Measurements from ENCODE around the gene UST. TPM values are rescaled to one million over a fixed set of nuclear protein-coding genes. Genes with fewer than 3 reads are reported as not detected.
"Not testable (repeated sequence)": the region's sequence is repeated elsewhere in the genome, so short reads cannot be mapped to it uniquely, and the experiment has no call there.

UST gene
- total RNA-seq, 1 experiment from 2014 or later = 11.3 TPM

DNA sequence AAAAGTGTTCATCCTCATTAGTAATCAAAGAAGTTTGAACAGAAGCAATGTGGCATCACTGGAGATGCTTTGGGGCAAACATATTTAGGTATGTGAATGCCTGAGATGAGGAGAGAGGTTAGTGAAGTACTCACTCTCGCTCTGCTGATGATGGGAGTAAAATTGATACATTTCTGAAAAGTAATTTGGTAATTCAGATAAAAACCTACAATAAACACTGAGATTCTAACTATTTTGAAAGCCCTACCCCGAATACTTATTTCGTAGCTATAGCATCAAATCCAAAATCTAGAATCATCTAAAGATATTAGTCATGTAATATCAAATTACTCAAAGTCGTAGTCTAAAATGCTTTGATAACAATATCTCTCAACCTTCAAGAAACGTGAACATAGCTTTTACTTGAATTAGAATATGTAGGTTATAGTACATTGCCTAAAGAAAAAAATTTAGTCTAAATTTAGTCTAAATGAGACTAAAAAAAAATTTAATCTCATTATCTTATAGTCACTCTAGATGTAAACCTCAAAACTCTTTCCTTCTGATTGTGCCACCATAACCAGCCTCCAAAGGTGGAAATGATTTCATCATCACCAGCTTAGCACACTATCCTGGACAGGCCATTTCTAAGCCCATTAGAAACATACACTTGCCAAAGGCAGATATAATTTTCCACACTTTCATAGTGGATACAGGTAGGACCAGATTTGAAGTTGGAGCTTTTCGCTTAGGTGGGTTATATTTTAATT lies 338.2 kb downstream of the UST start:
- no peak for DNase-seq (ENCODE audit: low read depth)

DNA sequence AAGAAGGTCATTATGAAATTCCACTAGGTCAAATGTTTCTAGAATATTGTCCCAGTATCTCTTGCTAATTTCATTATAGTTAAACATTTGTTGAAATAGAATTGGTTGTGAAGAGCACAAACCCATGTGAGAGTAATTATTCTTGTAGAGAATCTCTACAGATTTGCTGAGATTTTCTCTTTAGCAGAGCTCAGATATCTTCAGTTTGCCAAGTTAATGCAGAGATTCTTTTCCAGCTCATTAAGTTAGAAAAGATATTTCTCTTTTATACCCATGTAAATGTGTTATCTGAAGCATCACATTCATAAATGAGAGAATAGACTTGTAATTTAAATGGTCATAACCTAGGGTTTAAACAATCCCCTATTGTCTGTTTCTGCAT lies 338.7 kb downstream of the UST start:
- DNase-seq (ENCODE audit: low read depth) = no peak

DNA sequence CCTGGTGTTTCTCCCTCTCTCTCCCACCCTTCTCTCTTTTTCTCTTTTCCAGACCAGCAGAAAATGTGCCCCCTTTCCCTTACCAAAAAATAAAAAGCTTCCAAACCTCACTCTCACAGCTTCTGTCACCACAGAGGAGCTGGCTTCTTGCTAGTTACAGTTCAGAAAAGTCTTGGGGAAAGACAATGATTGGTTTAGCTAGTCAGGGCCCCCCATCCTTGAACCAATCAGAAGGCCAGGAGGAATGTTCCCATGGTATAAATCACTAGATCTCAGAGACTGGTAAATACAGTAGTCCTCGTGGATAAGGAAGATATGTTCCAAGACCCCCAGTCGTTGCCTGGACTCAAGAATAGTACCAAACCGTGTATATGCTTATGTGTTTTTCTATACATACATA lies 339.5 kb downstream of the UST start:
- no peak for DNase-seq (ENCODE audit: low read depth)

DNA sequence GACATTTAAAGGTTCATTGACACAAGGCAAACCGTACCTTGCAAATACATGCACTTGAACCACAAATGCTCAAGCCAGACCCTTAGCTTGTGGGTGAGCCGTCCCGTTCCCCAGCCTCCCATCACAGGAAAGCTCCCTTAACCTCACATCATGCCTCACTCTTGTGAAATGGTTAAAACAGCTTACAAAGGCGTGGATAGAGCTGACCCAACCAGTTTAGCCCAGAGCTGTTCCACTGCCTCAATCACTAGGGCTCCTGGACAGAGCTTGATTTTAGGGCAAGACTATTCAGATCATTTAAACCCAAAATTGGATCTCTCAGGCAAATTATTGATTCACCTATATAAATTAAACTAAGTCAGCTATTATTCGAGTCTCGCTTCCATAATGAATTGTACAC lies 341.1 kb downstream of the UST start:
- no peak for DNase-seq (ENCODE audit: low read depth)

DNA sequence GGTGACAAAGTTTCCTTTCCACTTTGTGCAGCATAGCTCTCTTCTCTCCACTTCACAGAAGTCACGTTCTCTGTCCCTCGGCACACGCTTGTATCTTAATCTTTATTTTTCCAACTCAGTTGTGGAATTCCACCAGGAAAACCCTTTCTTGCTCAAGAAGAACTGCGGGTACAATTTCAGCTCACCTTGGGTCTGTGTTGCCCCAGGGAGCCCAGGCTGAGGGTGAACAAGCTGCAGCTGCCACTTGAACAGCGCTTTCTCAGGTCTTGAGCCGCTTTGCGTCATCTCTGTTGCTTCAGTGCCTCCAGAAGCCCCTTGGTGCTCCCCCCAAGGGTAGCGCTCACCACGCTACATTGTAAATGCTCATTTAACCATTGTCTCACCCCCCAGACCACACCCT lies 341.5 kb downstream of the UST start:
- no peak for DNase-seq (ENCODE audit: low read depth)

DNA sequence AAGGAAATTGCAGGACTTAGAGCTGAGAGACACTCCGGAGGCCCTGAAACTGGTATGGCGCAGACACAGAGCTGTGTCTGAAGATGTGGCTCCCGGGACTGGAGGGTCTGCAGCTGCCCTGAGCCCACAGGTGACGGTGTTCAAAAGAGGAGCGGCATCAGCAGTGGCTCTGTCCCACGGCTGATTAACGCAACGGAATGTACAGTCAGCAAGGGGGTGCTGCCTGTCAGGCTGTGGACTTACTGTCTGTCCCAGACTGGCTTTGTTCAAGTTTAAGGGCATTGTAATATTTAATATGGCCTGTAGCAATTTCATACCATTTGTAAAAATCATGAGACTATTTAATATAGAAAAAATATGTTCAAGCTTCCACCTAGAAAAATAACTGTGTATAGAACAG lies 342.7 kb downstream of the UST start:
- peak; percentile 17 for DNase-seq (ENCODE audit: low read depth)

DNA sequence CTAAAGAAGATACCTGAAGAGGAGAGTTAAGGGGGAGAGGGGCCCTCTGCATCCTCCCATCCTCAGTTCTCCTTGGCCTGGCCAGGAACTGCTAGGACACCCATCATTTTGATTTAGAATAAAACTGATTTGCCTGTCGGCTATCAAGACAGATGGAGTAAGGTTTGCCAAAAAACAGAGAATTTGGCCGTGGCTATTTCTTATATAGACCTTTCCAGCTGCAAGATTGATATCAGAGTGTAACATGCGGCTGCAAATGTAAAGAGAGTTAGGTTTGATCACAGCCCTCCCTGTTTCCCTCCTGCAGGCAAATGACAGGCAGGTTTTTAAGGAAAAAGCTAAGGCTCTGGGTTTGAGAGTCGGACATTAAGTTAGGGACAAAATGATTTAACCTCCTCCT lies 344.1 kb downstream of the UST start:
- DNase-seq (ENCODE audit: low read depth) = no peak

DNA sequence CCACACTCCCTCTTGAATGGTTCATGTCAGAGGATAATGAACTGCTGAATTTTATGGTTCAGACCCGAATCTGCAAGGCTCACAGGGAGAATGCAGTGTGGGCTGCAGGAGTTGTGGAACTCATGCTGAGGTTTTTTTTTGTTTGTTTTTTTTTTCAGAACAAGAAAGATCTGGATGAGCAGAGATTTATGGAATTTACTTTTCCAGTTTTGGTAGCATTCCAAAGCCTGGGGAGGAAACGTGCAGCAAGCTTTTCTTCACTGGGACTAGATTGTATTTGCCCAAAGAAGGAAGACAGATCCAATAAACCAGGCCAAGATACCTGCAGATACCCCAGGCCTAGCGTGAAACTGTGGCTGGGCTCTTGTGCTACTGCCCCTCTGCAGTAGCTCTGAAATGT lies 346.8 kb downstream of the UST start:
- peak; percentile 94 for DNase-seq (ENCODE audit: low read depth)

DNA sequence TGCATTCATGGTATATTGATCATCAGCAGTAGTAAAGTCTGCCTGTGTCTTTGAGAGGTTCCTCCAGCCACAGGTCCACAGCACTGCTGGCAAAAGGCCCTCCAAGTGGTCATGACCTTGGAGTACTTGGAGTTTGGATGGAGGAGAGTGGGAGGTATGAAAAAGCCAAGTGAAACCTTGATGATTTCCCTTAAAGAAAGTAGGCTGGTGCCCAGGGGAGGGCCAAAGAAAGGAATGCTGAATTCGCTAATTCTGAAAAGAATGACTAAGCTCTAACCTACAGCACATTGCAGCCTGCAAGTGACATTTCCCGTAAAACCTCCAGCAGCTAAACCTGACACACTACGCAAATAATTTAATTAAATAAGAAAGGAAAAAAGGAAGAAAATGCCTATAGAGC lies 347.3 kb downstream of the UST start:
- peak; percentile 85 for DNase-seq (ENCODE audit: low read depth)

DNA sequence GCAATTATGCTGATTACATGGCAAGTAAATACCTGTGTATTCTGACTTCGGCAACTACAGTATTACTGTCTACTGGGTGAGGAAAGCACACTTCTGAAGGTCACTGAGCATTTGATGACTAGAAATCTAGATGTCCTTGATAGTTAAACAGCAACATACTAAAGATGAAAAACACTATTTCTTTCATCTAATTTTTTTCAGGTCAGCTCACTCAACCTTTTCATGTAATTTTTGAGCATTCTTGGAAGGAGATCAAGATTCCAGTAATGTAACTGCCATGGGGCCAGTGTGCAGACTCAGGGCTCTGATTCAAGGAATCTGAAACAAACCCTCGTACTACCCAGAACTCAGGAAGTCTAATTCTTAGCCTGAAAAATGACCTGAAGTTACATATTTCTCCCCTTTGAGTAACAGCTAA lies 348.1 kb downstream of the UST start:
- peak; percentile 84 for DNase-seq (ENCODE audit: low read depth)

DNA sequence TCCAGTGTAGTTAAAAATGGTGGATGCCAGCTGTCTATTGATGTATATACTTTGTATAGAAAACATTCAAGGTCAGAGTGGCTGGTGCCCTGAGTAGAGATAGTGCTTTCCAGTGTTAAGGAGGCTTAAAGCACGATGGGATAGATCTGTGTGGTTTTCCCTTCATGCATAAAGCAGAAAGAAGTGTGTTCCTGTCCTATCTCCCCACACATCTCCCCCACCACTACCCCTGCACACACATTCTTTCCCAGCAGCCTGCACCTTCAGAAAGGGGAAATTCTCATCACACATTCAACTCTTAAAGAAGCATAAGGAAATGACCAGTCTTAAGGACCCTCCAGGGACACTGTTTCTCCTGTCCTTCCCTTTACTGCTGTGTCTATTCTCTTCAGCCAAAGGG lies 349.0 kb downstream of the UST start:
- DNase-seq (ENCODE audit: low read depth) = peak; percentile 37

DNA sequence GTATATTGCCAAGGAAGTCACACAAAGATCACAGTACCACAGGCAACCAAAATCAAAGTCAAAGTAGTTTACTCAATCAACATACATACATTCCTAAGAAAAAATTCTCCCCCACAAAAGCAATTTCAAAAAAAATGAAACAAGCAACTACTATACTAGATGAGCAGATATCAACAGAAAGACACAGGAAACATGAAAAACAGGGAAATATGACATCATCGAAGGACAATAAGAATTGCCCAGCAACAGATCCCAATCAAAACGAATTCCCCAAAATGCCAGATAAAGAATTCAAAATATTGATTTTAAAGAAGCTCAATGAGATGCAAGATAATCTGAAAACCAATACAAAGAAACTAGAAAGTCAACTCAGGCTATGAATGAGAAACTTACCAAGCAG lies 351.0 kb downstream of the UST start:
- no peak for DNase-seq (ENCODE audit: low read depth)

DNA sequence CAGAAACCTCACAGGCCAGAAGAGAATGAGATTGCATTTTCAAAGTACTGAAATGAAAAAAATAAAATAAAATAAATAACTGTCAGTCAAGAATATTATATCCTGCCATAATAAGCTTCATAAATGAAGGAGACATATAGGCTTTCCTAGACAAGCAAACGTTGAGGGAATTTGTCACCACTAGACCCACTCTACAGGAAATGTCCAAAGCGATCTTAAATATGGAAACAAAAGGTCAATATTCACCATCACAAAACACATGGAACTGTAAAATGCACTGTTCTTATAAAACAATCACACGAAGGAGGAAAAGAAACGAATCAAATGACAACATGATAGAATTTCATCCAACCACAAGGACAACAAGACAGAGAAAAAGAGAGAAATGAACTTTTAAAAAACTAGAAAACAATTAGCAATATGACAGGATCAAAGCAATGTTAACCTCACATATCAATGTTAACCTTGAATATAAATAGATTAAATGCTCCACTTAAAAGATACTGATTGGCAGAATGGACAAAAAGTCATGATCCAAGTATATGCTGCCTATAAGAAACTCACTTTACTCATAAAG lies 352.0 kb downstream of the UST start:
- no peak for DNase-seq (ENCODE audit: low read depth)

DNA sequence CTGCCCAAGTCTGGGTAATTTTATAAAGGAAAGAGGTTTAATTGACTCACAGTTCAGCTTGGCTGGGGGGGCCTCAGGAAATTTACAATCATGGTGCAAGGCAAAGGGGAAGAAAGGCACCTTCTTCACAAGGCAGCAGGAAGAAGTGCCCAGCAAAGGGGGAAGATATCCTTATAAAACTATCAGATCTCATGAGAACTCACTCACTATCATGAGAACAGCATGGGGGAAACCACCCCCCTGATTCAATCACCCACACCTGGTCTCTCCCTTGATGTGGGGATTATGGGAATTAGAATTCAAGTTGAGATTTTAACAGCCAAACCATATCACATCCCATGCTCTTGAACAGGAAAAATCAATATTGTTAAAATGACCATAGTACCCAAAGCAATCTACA lies 355.5 kb downstream of the UST start:
- DNase-seq (ENCODE audit: low read depth) = no peak

DNA sequence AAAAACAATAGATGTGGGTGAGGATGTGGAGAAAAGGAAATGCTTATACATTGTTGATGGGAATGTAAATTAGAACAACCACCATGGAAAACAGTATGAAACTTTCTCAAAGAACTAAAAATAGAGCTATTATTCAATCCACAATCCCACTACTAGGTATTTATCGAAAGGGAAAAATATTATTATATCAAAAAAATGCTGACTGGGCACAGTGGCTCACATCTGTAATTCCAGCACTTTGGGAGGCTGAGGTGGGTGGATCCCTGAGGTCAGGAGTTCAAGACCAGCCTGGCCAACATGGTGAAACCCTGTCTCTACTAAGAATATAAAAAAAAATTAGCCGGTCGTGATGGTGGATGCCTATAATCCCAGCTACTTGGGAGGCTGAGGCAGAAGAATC lies 357.1 kb downstream of the UST start:
- DNase-seq (ENCODE audit: low read depth) = not testable (repeated sequence)

DNA sequence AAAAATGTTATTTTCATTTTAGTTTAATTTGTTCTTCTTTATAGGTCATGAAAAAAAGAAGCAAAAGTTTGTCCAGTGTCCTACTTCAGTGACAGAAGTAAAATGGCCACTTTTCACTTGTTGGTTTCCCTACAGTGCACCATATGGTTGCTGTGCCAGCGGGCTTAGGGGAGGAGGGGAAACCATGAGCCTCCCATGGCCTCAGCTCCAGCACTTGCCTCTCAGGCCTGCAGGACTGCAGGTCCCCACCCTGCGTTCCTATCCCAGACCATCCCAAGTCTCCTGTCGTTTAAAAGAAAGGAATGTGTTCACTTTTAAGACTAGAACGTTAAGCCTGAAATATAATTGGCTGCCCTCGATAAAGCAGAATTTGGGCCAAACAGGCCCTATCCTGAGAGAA lies 360.7 kb downstream of the UST start:
- no peak for DNase-seq (ENCODE audit: low read depth)

DNA sequence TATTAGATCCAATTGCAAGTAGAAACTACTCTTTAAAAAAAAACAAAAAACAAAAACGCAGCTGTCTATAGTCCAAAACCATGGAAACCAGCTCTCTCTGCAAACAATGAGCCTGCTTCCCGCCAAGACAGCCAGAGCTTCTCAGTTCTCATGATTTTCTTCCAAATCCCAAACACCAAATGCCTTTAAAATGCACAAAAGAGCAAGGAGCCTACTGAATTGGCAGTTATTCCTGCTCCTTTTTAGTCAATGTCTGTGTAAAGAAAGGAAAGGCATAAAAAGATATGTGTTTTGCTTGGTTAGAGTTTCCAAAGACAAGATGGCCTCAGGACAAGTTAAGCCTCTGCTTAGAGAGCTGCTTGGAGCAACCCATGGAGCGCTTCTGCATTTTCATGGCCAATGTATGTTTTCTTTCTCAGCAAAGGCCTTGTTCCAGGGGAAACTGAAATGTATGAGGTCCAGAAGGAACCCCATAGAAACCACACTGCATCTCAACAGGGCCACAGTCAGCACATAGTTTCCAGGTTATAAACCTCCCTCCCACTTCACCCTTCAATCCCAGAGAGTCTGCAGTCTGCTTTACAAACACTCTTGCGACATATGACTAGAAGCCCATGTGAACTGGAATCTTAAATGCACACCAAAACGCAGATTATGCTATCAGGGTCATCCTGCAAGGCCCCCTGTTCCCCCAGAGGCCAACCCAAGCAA lies 361.4 kb downstream of the UST start:
- DNase-seq (ENCODE audit: low read depth) = peak; percentile 20

DNA sequence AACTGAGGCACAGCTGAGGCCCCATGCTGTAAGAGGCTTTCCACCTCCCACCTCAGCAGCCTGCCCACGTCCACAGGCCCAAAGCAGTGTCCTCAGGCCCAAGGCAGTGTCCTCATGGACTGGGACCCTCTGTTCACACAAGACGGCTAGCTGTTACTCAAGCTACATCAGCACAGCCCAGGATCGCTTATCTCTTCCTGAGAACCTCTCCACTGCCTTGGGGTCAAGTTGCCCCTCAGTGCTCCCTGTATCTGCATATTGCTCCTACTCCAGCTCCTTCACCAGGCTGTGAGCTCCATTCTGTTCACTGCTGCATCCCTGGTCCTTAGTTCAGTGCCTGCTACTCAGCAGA lies 361.9 kb downstream of the UST start:
- DNase-seq (ENCODE audit: low read depth) = no peak

DNA sequence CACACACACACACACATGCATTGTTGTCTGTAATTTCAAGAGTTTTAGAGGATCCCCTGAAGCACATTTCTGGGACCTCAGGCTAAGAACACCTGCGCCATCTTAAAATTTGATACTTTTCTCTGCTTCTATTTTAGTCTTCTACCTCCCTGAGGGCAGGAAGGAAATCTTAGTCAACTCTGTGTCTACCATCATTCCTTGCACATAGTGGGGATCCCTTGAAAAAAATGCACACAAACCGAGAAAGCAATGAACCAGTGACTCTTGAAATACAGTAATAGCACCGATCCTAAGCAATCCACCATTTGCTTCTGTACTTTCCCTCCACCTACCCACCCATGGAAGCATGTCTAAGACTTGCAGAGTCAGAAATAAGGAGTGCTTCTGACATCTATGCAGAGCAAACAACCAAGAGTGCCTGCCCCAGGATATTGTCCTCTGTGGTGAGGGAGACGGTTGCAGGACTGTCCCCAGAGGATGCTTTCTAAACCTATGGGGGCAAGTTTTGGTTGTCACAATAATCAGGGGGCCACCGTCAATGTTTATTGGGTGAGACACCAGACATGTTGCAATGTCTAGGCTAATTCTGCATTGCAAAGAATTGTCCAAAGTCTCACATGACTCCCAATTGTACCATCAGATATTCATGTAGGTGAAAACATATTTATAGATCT lies 362.7 kb downstream of the UST start:
- DNase-seq (ENCODE audit: low read depth) = no peak

DNA sequence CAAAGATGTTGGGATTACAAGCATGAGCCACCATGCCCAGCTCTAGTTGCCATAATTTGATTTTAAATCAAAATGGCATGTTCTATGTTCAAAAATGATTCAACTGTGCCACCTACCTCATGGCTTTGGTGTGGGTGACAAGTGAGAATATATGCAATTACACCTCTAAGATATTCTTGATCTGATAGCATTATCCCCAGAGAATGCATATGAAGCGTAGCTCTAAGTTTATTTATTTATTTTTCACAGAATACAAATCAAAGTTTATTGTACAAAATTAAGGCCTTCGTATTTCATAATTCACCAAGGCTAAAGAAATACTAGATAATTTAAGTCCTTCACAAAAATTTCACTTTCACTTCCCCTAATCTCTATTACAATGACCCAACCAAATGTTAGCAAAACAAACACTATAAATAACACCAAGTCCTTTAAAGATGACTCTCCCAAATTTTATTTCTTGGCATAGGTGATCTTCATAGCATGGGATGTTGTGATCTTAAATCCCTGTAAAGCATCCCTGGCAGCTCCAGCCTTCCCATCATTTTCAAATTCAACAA lies 364.8 kb downstream of the UST start:
- DNase-seq (ENCODE audit: low read depth) = no peak

DNA sequence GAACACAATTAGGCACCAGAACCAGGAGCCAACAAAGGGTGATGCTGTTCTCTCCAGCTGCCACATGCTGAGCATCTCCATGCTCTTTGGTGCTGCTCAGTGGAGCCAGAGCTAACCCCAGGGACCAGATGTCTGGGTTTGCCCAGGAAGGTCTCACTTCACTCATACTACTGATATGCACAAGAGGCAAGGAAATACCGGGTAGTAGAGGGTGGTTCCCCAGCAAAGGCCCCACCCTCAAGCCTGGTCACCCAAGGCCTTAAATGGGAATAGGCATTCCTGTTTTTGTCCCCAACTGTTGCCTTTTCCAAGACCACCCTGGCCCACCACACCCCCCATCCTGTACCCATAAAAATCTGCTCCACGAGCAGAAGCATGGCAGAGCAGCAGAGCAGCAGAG lies 366.1 kb downstream of the UST start:
- DNase-seq (ENCODE audit: low read depth) = no peak

DNA sequence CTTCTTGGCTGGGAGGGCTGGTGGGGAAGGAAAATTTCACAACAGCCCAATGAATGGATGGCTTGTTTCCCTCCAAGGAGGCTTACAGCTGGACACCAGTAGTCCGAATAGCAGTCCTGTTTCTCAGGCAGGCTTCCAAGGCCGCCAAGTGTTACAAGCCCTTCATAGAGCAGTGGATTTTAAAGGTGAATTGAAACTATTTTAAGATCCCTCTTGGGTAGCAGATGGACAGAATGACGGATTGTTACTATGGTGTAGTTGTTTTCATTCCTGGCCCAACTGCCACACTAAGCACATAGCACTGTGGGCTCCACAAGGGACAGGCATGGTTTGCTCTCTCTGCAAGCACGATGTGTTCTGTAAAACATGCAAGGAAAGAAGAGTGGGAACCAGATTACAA lies 367.3 kb downstream of the UST start:
- DNase-seq (ENCODE audit: low read depth) = no peak

Data from M059J (cell line).